GM18861 (cell line): ENCODE measurements around the gene ADAP1.
"Not testable (repeated sequence)": the region's sequence is repeated elsewhere in the genome, so short reads cannot be mapped to it uniquely, and the experiment has no call there.

Experiments
- ATAC-seq: cut with Tn5 transposase; IDR thresholded peaks from one replicate; pipeline ENCODE4 v1.9.1; 2021; ENCODE audit not compliant: unreplicated experiment

Gene ADAP1

DNA sequence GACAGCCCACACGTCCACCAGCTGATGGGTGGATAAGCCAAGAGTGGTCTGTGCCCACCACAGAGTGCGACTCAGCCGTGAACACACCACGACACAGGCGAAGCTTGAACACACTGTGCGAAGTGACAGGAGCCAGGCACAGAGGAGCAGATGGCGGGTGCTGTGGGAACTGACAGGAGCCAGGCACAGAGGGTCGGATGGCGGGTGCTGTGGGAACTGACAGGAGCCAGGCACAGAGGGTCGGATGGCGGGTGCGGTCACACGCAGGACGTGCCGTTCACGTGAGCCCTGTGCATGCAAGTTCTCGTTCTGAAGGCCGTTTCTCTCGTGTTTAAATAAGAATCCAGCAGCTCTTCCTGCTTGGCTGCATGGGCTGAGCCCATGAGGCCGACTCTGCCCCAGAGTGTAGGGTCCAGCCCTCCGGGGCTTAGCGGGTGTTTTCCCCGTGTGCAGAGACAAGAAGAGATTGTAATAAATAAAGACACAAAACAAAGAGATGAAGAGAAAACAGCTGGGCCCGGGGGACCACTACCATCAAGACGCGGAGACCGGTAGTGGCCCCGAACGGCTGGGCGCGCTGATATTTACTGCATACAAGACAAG, 5.9 kb upstream of the ADAP1 start:
- no peak for ATAC-seq

GRCh38 chr7:959740-960139, 5.3 kb upstream of the ADAP1 start:
- not testable (repeated sequence) for ATAC-seq

GRCh38 chr7:959271-959670, 4.8 kb upstream of the ADAP1 start:
- no peak for ATAC-seq

DNA sequence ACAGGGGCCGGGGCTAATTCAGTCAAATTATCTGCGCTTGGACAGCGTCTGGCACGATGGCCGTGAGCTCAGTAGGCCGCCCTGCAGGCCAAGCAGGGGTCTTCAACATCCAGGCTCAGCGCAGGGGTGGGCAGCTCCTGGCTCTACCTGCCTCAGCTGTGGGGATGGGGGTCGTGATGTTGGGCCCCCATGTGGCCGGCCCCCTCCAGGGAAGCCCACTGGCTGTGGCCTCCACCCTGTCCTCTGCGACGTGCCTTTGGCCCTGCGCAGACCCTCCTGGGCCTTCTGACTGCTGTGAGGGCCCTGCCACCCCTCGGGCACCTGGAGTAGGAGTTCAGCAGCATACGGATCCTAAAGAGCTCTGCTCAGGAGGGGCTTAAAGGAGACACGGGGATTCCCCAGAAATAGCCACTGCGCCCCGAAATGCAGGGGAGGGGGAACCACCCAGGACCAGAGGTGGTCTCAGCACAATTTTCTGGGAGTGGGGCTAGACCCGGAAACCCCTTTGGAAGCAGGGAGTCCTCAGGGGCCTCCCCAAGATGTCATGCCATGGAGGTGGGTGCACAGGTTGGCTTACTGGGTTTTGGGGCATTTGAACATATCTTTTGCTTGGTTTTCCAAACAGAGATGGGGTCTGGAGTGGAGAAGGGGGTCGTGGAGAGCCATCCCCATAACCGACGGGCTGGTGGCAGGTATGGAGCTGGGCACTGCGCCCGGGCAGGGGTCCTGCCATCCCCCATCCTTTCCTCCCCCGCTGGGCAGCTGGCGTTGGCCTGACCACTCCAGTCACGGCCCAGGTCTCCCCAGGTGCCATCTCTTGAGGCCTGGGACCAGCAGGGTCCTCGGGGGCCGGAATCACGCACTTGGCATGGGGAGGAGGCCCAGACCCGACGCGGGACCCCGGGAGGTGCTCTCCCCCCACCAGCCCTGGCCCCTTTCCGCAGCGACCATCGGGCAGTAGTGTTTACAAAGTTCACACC, 4.0 kb upstream of the ADAP1 start:
- ATAC-seq = no peak

- no peak for ATAC-seq
Observed at GRCh38 chr7:957418-958220, 3.1 kb upstream of the ADAP1 start.

GRCh38 chr7:956031-956430, 1.6 kb upstream of the ADAP1 start:
- no peak for ATAC-seq

DNA sequence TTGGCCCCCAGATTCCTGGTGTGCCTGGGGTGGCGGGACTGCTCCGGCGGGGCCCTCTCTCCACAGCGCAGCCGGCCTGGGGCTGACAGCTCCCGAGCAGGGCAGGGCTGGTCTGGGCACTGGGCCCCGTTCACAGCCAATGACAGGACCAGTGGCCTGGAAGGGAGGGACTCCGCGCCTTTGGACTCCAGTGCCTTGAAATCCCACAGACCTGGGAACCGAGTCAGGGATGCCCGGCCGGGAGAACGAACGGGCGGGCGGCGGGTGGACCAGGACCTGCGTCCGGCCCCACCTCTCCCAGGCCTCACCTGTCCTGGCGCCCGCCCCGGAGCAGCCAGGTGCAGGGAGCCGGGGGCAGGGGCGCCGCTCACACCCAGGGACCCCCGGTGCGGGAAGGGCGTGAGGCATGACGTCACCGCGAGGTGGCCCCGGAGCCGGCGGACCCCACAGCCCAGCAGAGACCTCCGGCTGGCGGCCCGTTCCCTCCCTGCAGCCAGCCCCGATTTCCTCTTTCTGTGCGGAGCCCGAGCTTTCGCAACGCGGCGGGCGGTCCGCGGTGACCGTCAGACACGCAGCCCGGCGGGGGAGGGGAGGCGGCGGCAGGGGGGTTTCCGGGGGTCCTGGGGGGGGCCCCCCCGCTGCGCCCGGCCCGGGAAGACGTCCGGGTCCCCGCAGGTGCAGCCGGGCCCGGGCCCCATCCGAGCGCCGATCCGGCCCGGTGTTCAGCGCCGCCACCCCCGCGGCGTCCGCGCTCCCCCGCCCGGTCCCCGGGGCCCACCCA, 743 bp downstream of the ADAP1 start:
- ATAC-seq = no peak

DNA sequence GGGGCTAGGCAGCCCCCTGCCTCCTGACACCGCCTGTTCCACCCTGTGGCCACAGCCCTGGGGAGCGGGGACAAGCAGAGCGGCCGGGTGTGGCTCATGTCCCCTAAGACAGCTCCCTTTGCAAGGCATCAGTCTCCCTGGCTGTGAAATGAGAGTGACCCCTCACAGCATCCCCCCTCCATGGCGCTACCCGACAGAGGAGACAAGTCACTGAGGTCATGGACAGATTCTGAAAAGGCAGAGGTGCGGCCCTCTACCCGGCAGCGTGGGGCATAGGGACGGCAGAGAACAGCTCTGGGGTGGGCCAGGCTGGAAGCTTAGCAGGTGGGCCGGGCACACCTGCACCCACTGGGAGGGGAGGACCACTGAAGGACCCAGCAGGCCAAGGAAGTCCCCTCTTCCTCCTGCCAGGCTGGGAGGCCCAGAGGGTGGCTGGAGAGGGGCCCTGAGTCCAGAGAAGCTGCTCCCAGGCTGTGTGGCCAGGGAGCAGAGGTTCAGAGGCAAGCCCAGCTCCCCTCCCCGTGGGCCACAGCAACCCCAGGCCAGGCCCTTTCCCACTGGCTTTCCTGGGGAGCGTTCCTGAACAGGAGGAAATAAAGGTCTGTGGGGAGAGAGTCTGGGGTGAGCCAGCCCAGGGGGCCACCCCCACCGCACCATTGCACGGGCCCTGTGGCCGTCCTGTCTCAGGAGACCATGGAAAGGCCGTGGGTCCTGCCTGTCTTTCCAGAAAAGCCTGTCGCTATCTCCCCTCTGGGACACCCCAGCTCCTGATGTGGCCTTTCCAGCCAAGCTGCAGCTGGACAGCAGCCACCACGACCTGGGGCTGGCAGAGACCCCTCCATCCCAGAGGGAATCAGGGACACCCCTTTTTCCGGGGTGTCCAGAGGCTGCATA, 1.7 kb downstream of the ADAP1 start:
- ATAC-seq = no peak

- ATAC-seq = no peak
Observed at GRCh38 chr7:951881-952547, 2.5 kb downstream of the ADAP1 start.

GRCh38 chr7:949021-949934, 5.2 kb downstream of the ADAP1 start:
- ATAC-seq = no peak

GRCh38 chr7:947391-948210, 6.9 kb downstream of the ADAP1 start:
- ATAC-seq = no peak

GRCh38 chr7:946256-946996, 8.1 kb downstream of the ADAP1 start:
- ATAC-seq = no peak

- ATAC-seq = no peak
Observed at GRCh38 chr7:945556-946255, 8.8 kb downstream of the ADAP1 start.

GRCh38 chr7:945147-945555, 9.3 kb downstream of the ADAP1 start:
- ATAC-seq = no peak

GRCh38 chr7:944744-945143, 9.7 kb downstream of the ADAP1 start:
- ATAC-seq = no peak

DNA sequence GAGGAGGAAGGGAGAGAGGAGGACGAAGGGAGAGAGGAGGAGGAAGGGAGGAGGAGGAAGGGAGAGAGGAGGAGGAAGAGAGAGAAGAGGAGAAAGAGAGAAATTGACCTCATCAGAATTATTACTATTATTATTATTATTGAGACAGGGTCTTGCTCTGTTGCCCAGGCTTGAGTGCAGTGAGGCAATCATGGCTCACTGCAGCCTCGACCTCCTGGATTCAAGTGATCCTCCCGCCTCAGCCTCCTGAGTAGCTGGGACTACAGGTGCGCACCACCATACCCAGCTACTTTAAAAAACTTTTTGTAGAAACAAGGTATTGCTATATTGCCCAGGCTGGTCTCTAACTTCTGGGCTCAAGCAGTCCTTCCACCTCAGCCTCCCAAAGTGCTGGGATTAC, 10.7 kb downstream of the ADAP1 start:
- not testable (repeated sequence) for ATAC-seq
